Skeletal muscle satellite cell (primary cell): ENCODE data around the gene ATP11A.

Experiments used
- H3K27me3 ChIP-seq: 2 replicates; pipeline ENCODE4 v1.7.0; 2013; ENCODE audit warnings: low read length; ENCODE audit not compliant: control insufficient read depth, insufficient read depth
- H3K36me3 ChIP-seq: 2 replicates; pipeline ENCODE4 v1.7.0; 2013; ENCODE audit warnings: mild to moderate bottlenecking, control low read depth, low read length; ENCODE audit not compliant: insufficient read depth
- H3K4me1 ChIP-seq: 2 replicates; pipeline ENCODE4 v1.7.0; 2013; ENCODE audit warnings: low read length; ENCODE audit not compliant: control insufficient read depth, insufficient read depth
- H3K4me2 ChIP-seq: 2 replicates; pipeline ENCODE4 v1.7.0; 2013; ENCODE audit warnings: mild to moderate bottlenecking, low read length
- H3K4me3 ChIP-seq: 2 replicates; pipeline ENCODE4 v1.7.0; 2013; ENCODE audit warnings: low read length
- H3K9ac ChIP-seq: 2 replicates; pipeline ENCODE4 v1.7.0; 2013; ENCODE audit warnings: mild to moderate bottlenecking, low read depth, low read length, moderate library complexity
- H3K9me3 ChIP-seq: replicated peaks from 2 replicates; pipeline ENCODE4 v1.7.0; 2013; ENCODE audit warnings: mild to moderate bottlenecking, control low read depth, low read length

Gene ATP11A

GRCh38 chr13:112875627-112876026 lies 185.8 kb downstream of the ATP11A start:
- Histone ChIP-seq H3K9ac (no peak overlapping the region), H3K36me3 (no peaks in the 10 kb centered on the region), H3K4me3 (no peak overlapping the region), H3K4me1 (no peaks in the 10 kb centered on the region), H3K9me3 (no peaks in the 10 kb centered on the region), H3K27me3 (no peaks in the 10 kb centered on the region), H3K4me2 (no peak overlapping the region)

- Histone ChIP-seq H3K27me3 (no peaks in the 10 kb centered on the region), H3K4me1 (no peaks in the 10 kb centered on the region), H3K36me3 (no peaks in the 10 kb centered on the region), H3K9me3 (no peaks in the 10 kb centered on the region), H3K9ac (no peak overlapping the region), H3K4me2 (no peak overlapping the region), H3K4me3 (no peak overlapping the region)
Measured at GRCh38 chr13:112876305-112877000, 186.6 kb downstream of the ATP11A start.

GRCh38 chr13:112877066-112877465 lies 187.2 kb downstream of the ATP11A start:
- Histone ChIP-seq H3K9ac (no peak overlapping the region), H3K36me3 (no peaks in the 10 kb centered on the region), H3K4me1 (no peaks in the 10 kb centered on the region), H3K27me3 (no peaks in the 10 kb centered on the region), H3K4me2 (no peak overlapping the region), H3K9me3 (no peaks in the 10 kb centered on the region), H3K4me3 (no peak overlapping the region)

- H3K9ac ChIP-seq = no peak overlapping the region
- H3K4me3 ChIP-seq = no peak overlapping the region
- H3K9me3 ChIP-seq = no peaks in the 10 kb centered on the region
- no peaks in the 10 kb centered on the region for H3K4me1 ChIP-seq
- no peak overlapping the region for H3K4me2 ChIP-seq
- H3K27me3 ChIP-seq = no peaks in the 10 kb centered on the region
- H3K36me3 ChIP-seq = no peaks in the 10 kb centered on the region
Measured at GRCh38 chr13:112877539-112877938, 187.7 kb downstream of the ATP11A start.

- no peaks in the 10 kb centered on the region for H3K9me3 ChIP-seq
- no peaks in the 10 kb centered on the region for H3K36me3 ChIP-seq
- no peak overlapping the region for H3K9ac ChIP-seq
Measured at GRCh38 chr13:112877976-112878955, 188.4 kb downstream of the ATP11A start.

GRCh38 chr13:112879283-112879833 lies 189.5 kb downstream of the ATP11A start:
- H3K4me2 ChIP-seq = no peak overlapping the region
- H3K36me3 ChIP-seq = no peaks in the 10 kb centered on the region
- no peak overlapping the region for H3K9ac ChIP-seq
- H3K9me3 ChIP-seq = no peaks in the 10 kb centered on the region
- H3K27me3 ChIP-seq = no peaks in the 10 kb centered on the region
- no peak overlapping the region for H3K4me3 ChIP-seq
- H3K4me1 ChIP-seq = no peaks in the 10 kb centered on the region

More at GRCh38 chr13:112877976-112878955, 188.4 kb downstream of the ATP11A start:
- H3K4me3 ChIP-seq = no peak overlapping the region
- no peak overlapping the region for H3K4me2 ChIP-seq
- H3K4me1 ChIP-seq = no peaks in the 10 kb centered on the region
- H3K27me3 ChIP-seq = no peaks in the 10 kb centered on the region

- Histone ChIP-seq H3K9me3 (no peaks in the 10 kb centered on the region), H3K4me3 (no peak overlapping the region), H3K4me1 (no peaks in the 10 kb centered on the region), H3K27me3 (no peaks in the 10 kb centered on the region), H3K36me3 (no peaks in the 10 kb centered on the region), H3K9ac (no peak overlapping the region), H3K4me2 (no peak overlapping the region)
Measured at GRCh38 chr13:112880221-112880641, 190.4 kb downstream of the ATP11A start.

GRCh38 chr13:112880976-112881540 lies 191.2 kb downstream of the ATP11A start:
- Histone ChIP-seq H3K27me3 (no peaks in the 10 kb centered on the region), H3K4me2 (no peak overlapping the region), H3K36me3 (no peaks in the 10 kb centered on the region)

GRCh38 chr13:112881656-112882554 lies 192.1 kb downstream of the ATP11A start:
- Histone ChIP-seq H3K4me2 (no peak overlapping the region), H3K4me3 (no peak overlapping the region), H3K4me1 (peaks cover 9% of the 10 kb centered on the region), H3K9me3 (no peaks in the 10 kb centered on the region), H3K36me3 (no peaks in the 10 kb centered on the region), H3K27me3 (no peaks in the 10 kb centered on the region), H3K9ac (no peak overlapping the region)

More at GRCh38 chr13:112880976-112881540, 191.2 kb downstream of the ATP11A start:
- H3K9ac ChIP-seq = no peak overlapping the region
- H3K9me3 ChIP-seq = no peaks in the 10 kb centered on the region
- H3K4me3 ChIP-seq = no peak overlapping the region
- H3K4me1 ChIP-seq = peaks cover 6% of the 10 kb centered on the region

GRCh38 chr13:112882555-112883024 lies 192.8 kb downstream of the ATP11A start:
- Histone ChIP-seq H3K36me3 (no peaks in the 10 kb centered on the region), H3K4me1 (peaks cover 9% of the 10 kb centered on the region), H3K9me3 (no peaks in the 10 kb centered on the region), H3K4me3 (no peak overlapping the region), H3K4me2 (no peak overlapping the region), H3K9ac (no peak overlapping the region), H3K27me3 (no peaks in the 10 kb centered on the region)
